NCI-H446 (cell line): Measurements from ENCODE around the gene PATL1.

Experiments used
- DNase-seq, 2 experiments: peaks; one replicate each; lab custom pipeline; 2025; lab: John Stamatoyannopoulos, UW

PATL1 gene

GRCh38 chr11:59615120-59615636, 53.7 kb downstream of the PATL1 start:
- DNase-seq, result peak in 1 of 2 experiments; percentile 7

- no peak for DNase-seq
Measured at GRCh38 chr11:59614277-59615119, 54.3 kb downstream of the PATL1 start.

GRCh38 chr11:59611570-59612565, 57.0 kb downstream of the PATL1 start:
- peak in 1 of 2 experiments; percentile 51 for DNase-seq

GRCh38 chr11:59610289-59610688, 58.5 kb downstream of the PATL1 start:
- DNase-seq, result no peak

GRCh38 chr11:59607703-59608454, 61.0 kb downstream of the PATL1 start:
- DNase-seq, result no peak

- DNase-seq, result no peak
Measured at GRCh38 chr11:59602432-59602831, 66.4 kb downstream of the PATL1 start.

- DNase-seq, result no peak
Measured at GRCh38 chr11:59601788-59602187, 67.0 kb downstream of the PATL1 start.

- no peak for DNase-seq
Measured at GRCh38 chr11:59600636-59601035, 68.2 kb downstream of the PATL1 start.

GRCh38 chr11:59600234-59600633, 68.6 kb downstream of the PATL1 start:
- no peak for DNase-seq

- DNase-seq, result no peak
Measured at GRCh38 chr11:59598961-59599360, 69.9 kb downstream of the PATL1 start.
